GM23338 (cell line): ENCODE data around the gene FAM171A1. TPM values are rescaled to one million over a fixed set of nuclear protein-coding genes. Genes with fewer than 3 reads are reported as not detected.

ENCODE experiments used
- ATAC-seq: fragments of 200-7000 bp; cut with Tn5 transposase; 3 replicates; pipeline ENCODE4 v1.9.1; 2020
- DNase-seq: peaks from one replicate; pipeline ENCODE4 v3.0.0-alpha.2; 2015; ENCODE audit warnings: low spot score
- H2AFZ ChIP-seq: fragments of 200-600 bp; sonication (generic); 2 replicates; pipeline ENCODE4 v1.8.0; 2016; ENCODE audit warnings: antibody characterized with exemption, mild to moderate bottlenecking, moderate library complexity
- H3F3A ChIP-seq: fragments of 200-600 bp; sonication (generic); replicated peaks from 2 replicates; pipeline ENCODE4 v1.8.0; 2017; ENCODE audit warnings: antibody characterized with exemption, mixed run types, low read depth
- H3K27ac ChIP-seq: fragments of 200-600 bp; sonication (generic); 2 replicates; pipeline ENCODE4 v1.6.1; 2016; ENCODE audit warnings: low read depth
- H3K27me3 ChIP-seq: fragments of 200-600 bp; sonication (generic); 2 replicates; pipeline ENCODE4 v1.8.0; 2016; ENCODE audit warnings: mild to moderate bottlenecking, mixed run types, moderate library complexity; ENCODE audit not compliant: insufficient read depth
- H3K36me3 ChIP-seq: fragments of 200-600 bp; sonication (generic); 2 replicates; pipeline ENCODE4 v1.8.0; 2016; ENCODE audit warnings: mild to moderate bottlenecking; ENCODE audit not compliant: insufficient read depth
- H3K4me1 ChIP-seq: fragments of 200-600 bp; sonication (generic); 2 replicates; pipeline ENCODE4 v1.8.0; 2016; ENCODE audit warnings: mild to moderate bottlenecking, moderate library complexity; ENCODE audit not compliant: insufficient read depth
- H3K4me2 ChIP-seq: fragments of 200-600 bp; sonication (generic); 2 replicates; pipeline ENCODE4 v1.7.1; 2017; ENCODE audit warnings: mixed run types
- H3K4me3 ChIP-seq: fragments of 200-600 bp; sonication (generic); 2 replicates; pipeline ENCODE4 v1.6.1; 2016; ENCODE audit warnings: mixed run types
- H3K79me2 ChIP-seq: fragments of 200-600 bp; sonication (generic); replicated peaks from 2 replicates; pipeline ENCODE4 v1.8.0; 2017; ENCODE audit warnings: mild to moderate bottlenecking; ENCODE audit not compliant: insufficient read depth
- H3K9me2 ChIP-seq: fragments of 200-600 bp; sonication (generic); 2 replicates; pipeline ENCODE4 v1.8.0; 2017; ENCODE audit not compliant: insufficient read depth
- H4K20me1 ChIP-seq: fragments of 200-600 bp; sonication (generic); replicated peaks from 2 replicates; pipeline ENCODE4 v1.8.0; 2017; ENCODE audit warnings: mild to moderate bottlenecking; ENCODE audit not compliant: insufficient read depth
- H3K27ac Mint-ChIP-seq: 2 replicates; pipeline ENCODE4 v1.8.0; 2020; ENCODE audit warnings: inconsistent platforms, mild to moderate bottlenecking, moderate library complexity, mixed read lengths
- H3K27me3 Mint-ChIP-seq: 3 replicates; pipeline ENCODE4 v1.8.0; 2022; ENCODE audit warnings: low read depth, mild to moderate bottlenecking, moderate library complexity, mixed read lengths, inconsistent platforms; ENCODE audit not compliant: insufficient read depth, poor library complexity
- H3K36me3 Mint-ChIP-seq: 3 replicates; pipeline ENCODE4 v1.8.0; 2021; ENCODE audit warnings: low read depth, mild to moderate bottlenecking, inconsistent platforms, moderate library complexity, mixed read lengths
- H3K4me1 Mint-ChIP-seq: 3 replicates; pipeline ENCODE4 v1.8.0; 2020; ENCODE audit warnings: mild to moderate bottlenecking, inconsistent platforms, mixed read lengths
- H3K4me3 Mint-ChIP-seq: 3 replicates; pipeline ENCODE4 v1.8.0; 2021; ENCODE audit warnings: moderate library complexity, mild to moderate bottlenecking, inconsistent platforms, mixed read lengths
- H3K9me3 Mint-ChIP-seq: 3 replicates; pipeline ENCODE4 v1.8.0; 2020; ENCODE audit warnings: moderate library complexity, mild to moderate bottlenecking, inconsistent platforms, mixed read lengths
- CREB1 ChIP-seq: fragments of 250-450 bp; sonication (Bioruptor Pico); IDR thresholded peaks from 2 replicates; pipeline ENCODE4 v1.5.0; 2020; ENCODE audit warnings: low read depth, mild to moderate bottlenecking, moderate library complexity
- EZH2 ChIP-seq: fragments of 200-600 bp; sonication (generic); IDR thresholded peaks from one replicate; pipeline ENCODE4 v1.8.0; 2017; ENCODE audit warnings: antibody characterized with exemption, mild to moderate bottlenecking, low read depth; ENCODE audit not compliant: unreplicated experiment
- EZH2phosphoT487 ChIP-seq: fragments of 200-600 bp; sonication (generic); IDR thresholded peaks from one replicate; pipeline ENCODE4 v1.8.1; 2018; ENCODE audit warnings: antibody characterized with exemption; ENCODE audit not compliant: unreplicated experiment
- JUNB ChIP-seq: IDR thresholded peaks from one replicate; pipeline ENCODE4 v1.6.1; 2016; ENCODE audit warnings: antibody characterized with exemption; ENCODE audit not compliant: unreplicated experiment
- NANOG ChIP-seq: IDR thresholded peaks from 2 replicates; pipeline ENCODE4 v1.6.1; 2016; ENCODE audit warnings: antibody characterized with exemption, borderline replicate concordance
- POLR2AphosphoS5 ChIP-seq: IDR thresholded peaks from 2 replicates; pipeline ENCODE4 v1.6.1; 2016; ENCODE audit warnings: antibody characterized with exemption, low read depth
- STAT1 ChIP-seq: IDR thresholded peaks from one replicate; pipeline ENCODE4 v1.6.1; 2016; ENCODE audit warnings: antibody characterized with exemption; ENCODE audit not compliant: unreplicated experiment
- ZNF331 ChIP-seq: fragments of 250-450 bp; sonication (Bioruptor Pico); IDR thresholded peaks from 2 replicates; pipeline ENCODE4 v1.5.0; 2020; ENCODE audit warnings: low read depth, mild to moderate bottlenecking, moderate library complexity
- ZNF462 ChIP-seq: fragments of 250-450 bp; sonication (Bioruptor Pico); IDR thresholded peaks from 2 replicates; pipeline ENCODE4 v1.5.0; 2020; ENCODE audit warnings: mild to moderate bottlenecking, moderate library complexity
- polyA plus RNA-seq: library from polyadenylated mRNA; unstranded; fragments of >200 nt; fragmentation: Nextera tagmentation; extraction: Ambion mirVana; gene quantifications from 2 replicates; pipeline ENCODE4 v1.2.1, GENCODE V29; 2016
- total RNA-seq: library from RNA; depleted of rRNA; stranded (reverse); fragments of >200 nt; shearing (Covaris generic); gene quantifications from 2 replicates; pipeline ENCODE4 v1.2.3, GENCODE V29; 2014
- TF ChIP-seq, protein P1 (sequence below), 2 experiments: fragments of 200-600 bp in 1 of 2; sonication (generic) in 1 of 2; conservative IDR thresholded peaks; 2 replicates each; pipeline versions ENCODE4 v1.5.1 to v1.6.1; 2016 to 2017; ENCODE audit warnings: antibody characterized with exemption in 2 of 2, low read depth in 2 of 2, mild to moderate bottlenecking in 2 of 2, moderate library complexity in 1 of 2

The FAM171A1 gene
- total and polyA plus RNA-seq, 2 experiments from 2014 or later, result 11.3 to 32.2 TPM

DNA sequence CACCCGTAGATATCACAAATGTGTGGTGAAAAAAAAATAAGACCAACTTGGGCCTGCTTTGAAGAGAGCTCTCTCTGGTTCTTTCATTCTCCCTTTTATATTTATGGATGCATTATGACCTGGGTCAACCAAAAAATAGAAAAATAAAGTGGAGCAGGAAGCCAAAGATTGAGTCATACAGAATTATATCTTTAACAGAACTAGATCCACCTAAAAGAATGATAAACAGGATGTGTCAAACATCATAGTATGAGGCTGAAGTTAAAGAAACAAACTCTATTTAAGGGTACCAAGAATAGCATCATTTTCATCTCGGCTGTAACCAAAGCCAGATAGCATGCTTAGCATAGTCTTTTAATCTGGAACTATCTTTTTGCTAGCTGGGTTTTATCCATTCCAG, 173.8 kb downstream of the FAM171A1 start:
- Histone ChIP-seq H3K27me3 (no peaks in the 10 kb centered on the region), H3K27ac (no peak overlapping the region), H3K4me1 (peaks cover 16% of the 10 kb centered on the region), H2AFZ (no peak overlapping the region), H3K4me2 (no peak overlapping the region), H3K4me3 (no peak overlapping the region), H3K9me2 (no peaks in the 10 kb centered on the region), H4K20me1 (no peaks in the 10 kb centered on the region), H3K79me2 (no peaks in the 10 kb centered on the region), H3F3A (no peaks in the 10 kb centered on the region), H3K36me3 (no peaks in the 10 kb centered on the region)
- Mint-ChIP-seq H3K27ac (no peak overlapping the region), H3K36me3 (no peaks in the 10 kb centered on the region), H3K4me1 (peaks cover 15% of the 10 kb centered on the region), H3K27me3 (peaks cover 2% of the 10 kb centered on the region), H3K4me3 (no peak overlapping the region), H3K9me3 (no peaks in the 10 kb centered on the region)
- DNase-seq (no peak), ATAC-seq (no peak)
- TF ChIP-seq NANOG (no peak), STAT1 (no peak), POLR2AphosphoS5 (no peak), EZH2phosphoT487 (no peak), EZH2 (no peak), ZNF331 (CRISPR knock-in tag) (no peak), JUNB (no peak), ZNF462 (CRISPR knock-in tag) (no peak), CREB1 (no peak)
- TF ChIP-seq, protein P1, sequence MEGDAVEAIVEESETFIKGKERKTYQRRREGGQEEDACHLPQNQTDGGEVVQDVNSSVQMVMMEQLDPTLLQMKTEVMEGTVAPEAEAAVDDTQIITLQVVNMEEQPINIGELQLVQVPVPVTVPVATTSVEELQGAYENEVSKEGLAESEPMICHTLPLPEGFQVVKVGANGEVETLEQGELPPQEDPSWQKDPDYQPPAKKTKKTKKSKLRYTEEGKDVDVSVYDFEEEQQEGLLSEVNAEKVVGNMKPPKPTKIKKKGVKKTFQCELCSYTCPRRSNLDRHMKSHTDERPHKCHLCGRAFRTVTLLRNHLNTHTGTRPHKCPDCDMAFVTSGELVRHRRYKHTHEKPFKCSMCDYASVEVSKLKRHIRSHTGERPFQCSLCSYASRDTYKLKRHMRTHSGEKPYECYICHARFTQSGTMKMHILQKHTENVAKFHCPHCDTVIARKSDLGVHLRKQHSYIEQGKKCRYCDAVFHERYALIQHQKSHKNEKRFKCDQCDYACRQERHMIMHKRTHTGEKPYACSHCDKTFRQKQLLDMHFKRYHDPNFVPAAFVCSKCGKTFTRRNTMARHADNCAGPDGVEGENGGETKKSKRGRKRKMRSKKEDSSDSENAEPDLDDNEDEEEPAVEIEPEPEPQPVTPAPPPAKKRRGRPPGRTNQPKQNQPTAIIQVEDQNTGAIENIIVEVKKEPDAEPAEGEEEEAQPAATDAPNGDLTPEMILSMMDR (conservative IDR thresholded peaks at IDR 0.05; ENCODE audit: low read depth in 2 of 2), result no peak
